ENCODE results near the gene CCDC197.

CCDC197 gene

GRCh38 chr14:93980456-93981201, 16.5 kb upstream of the CCDC197 start:
- no peak for DNase-seq

GRCh38 chr14:93981316-93982229, 15.5 kb upstream of the CCDC197 start:
- DNase-seq: no peak

GRCh38 chr14:93982230-93983007, 14.7 kb upstream of the CCDC197 start:
- DNase-seq: no peak

- no peak for DNase-seq
These were observed 13.0 kb upstream of the CCDC197 start for GRCh38 chr14:93984070-93984469.

GRCh38 chr14:93984987-93985410, 12.1 kb upstream of the CCDC197 start:
- DNase-seq: peak; percentile 52

- DNase-seq: no peak
These were observed 10.1 kb upstream of the CCDC197 start for GRCh38 chr14:93986955-93987354.

GRCh38 chr14:93987376-93987775, 9.7 kb upstream of the CCDC197 start:
- DNase-seq: no peak

- DNase-seq: no peak
These were observed 9.2 kb upstream of the CCDC197 start for GRCh38 chr14:93987815-93988476.

GRCh38 chr14:93989939-93990338, 7.2 kb upstream of the CCDC197 start:
- DNase-seq: no peak

- DNase-seq: no peak
These were observed 5.9 kb upstream of the CCDC197 start for GRCh38 chr14:93991212-93991611.

- DNase-seq: no peak
These were observed 5.5 kb upstream of the CCDC197 start for GRCh38 chr14:93991649-93992048.

GRCh38 chr14:93993382-93993781, 3.7 kb upstream of the CCDC197 start:
- DNase-seq: no peak

- no peak for DNase-seq
These were observed 2.0 kb upstream of the CCDC197 start for GRCh38 chr14:93994919-93995682.

- DNase-seq: no peak
These were observed 888 bp upstream of the CCDC197 start for GRCh38 chr14:93996130-93996695.

GRCh38 chr14:93997916-93998870, 1.1 kb downstream of the CCDC197 start:
- DNase-seq: no peak

GRCh38 chr14:93998871-93999403, 1.8 kb downstream of the CCDC197 start:
- no peak for DNase-seq

GRCh38 chr14:93999573-93999972, 2.5 kb downstream of the CCDC197 start:
- no peak for DNase-seq

GRCh38 chr14:94000267-94000666, 3.2 kb downstream of the CCDC197 start:
- DNase-seq: no peak

- no peak for DNase-seq
These were observed 3.9 kb downstream of the CCDC197 start for GRCh38 chr14:94001016-94001415.
